K562 (cell line): ENCODE measurements around the gene OTUD5. TPM values are rescaled to one million over a fixed set of nuclear protein-coding genes. Genes with fewer than 3 reads are reported as not detected.

Experiments used
- ARID4B ChIP-seq: sonication (generic); formaldehyde crosslinking; IDR thresholded peaks from 2 replicates; pipeline ENCODE4 v1.8.0; 2022; ENCODE audit warnings: mild to moderate bottlenecking, missing genetic modification reagents
- ATF4 ChIP-seq: fragments of 450-650 bp; formaldehyde crosslinking; IDR thresholded peaks from 2 replicates; pipeline ENCODE4 v1.4.0; 2022; ENCODE audit warnings: mild to moderate bottlenecking, moderate library complexity
- ATF7 ChIP-seq: fragments of 450-650 bp; IDR thresholded peaks from 2 replicates; pipeline ENCODE4 v1.7.1; 2014; ENCODE audit warnings: mild to moderate bottlenecking, moderate library complexity
- BDP1 ChIP-seq: IDR thresholded peaks from 3 replicates; pipeline ENCODE4 v1.6.1; 2011; ENCODE audit not compliant: insufficient read length, insufficient read depth
- BHLHE40 ChIP-seq: IDR thresholded peaks from 2 replicates; pipeline ENCODE4 v1.6.1; 2011; ENCODE audit warnings: low read length, improper control_type of control experiment
- CEBPG ChIP-seq, 3 experiments: fragments of 200-800 bp in 1 of 3; sonication (Bioruptor generic) in 1 of 3; sonication (generic) in 1 of 3; formaldehyde crosslinking in 1 of 3; IDR thresholded peaks in 2 of 3; conservative IDR thresholded peaks in 1 of 3; 2 replicates each; pipeline versions ENCODE4 v1.6.1 to v1.8.0; 2016 to 2022; ENCODE audit warnings: missing compliant biosample characterization in 2 of 3, missing genetic modification characterization in 2 of 3, mild to moderate bottlenecking in 1 of 3, missing genetic modification reagents in 1 of 3
- ELF4 ChIP-seq: fragments of 450-650 bp; formaldehyde crosslinking; IDR thresholded peaks from 2 replicates; pipeline ENCODE4 v1.4.0; 2022; ENCODE audit warnings: missing genetic modification characterization
- FOXP1 ChIP-seq: sonication (generic); formaldehyde crosslinking; IDR thresholded peaks from 2 replicates; pipeline ENCODE4 v1.8.0; 2022; ENCODE audit warnings: mild to moderate bottlenecking, missing genetic modification reagents
- HDAC2 ChIP-seq: fragments of 450-650 bp; IDR thresholded peaks from 2 replicates; pipeline ENCODE4 v1.6.1; 2016; ENCODE audit warnings: mild to moderate bottlenecking
- MIER1 ChIP-seq: fragments of 450-650 bp; IDR thresholded peaks from 2 replicates; pipeline ENCODE4 v1.6.1; 2016; ENCODE audit warnings: antibody characterized with exemption, mild to moderate bottlenecking, low read depth
- MLLT1 ChIP-seq, 2 experiments: fragments of 450-650 bp; IDR thresholded peaks; 2 replicates each; pipeline ENCODE4 v1.6.1; 2016
- RNF2 ChIP-seq: sonication (generic); IDR thresholded peaks from 2 replicates; pipeline ENCODE4 v1.6.1; 2016
- SREBF2 ChIP-seq: sonication (generic); formaldehyde crosslinking; IDR thresholded peaks from 2 replicates; pipeline ENCODE4 v1.4.0; 2020; ENCODE audit warnings: mild to moderate bottlenecking, missing genetic modification reagents
- TCF7L2 ChIP-seq: fragments of 150-350 bp; IDR thresholded peaks from 2 replicates; pipeline ENCODE4 v1.6.1; 2016; ENCODE audit warnings: low read depth, mild to moderate bottlenecking, low read length, moderate library complexity
- YBX1 ChIP-seq: fragments of 450-650 bp; IDR thresholded peaks from 2 replicates; pipeline ENCODE4 v1.7.1; 2016; ENCODE audit warnings: mild to moderate bottlenecking
- ZBTB11 ChIP-seq, 3 experiments: fragments of 200-800 bp in 1 of 3; fragments of 250-450 bp in 1 of 3; fragments of 450-650 bp in 1 of 3; sonication (Bioruptor Pico) in 1 of 3; sonication (Bioruptor generic) in 1 of 3; formaldehyde crosslinking in 1 of 3; IDR thresholded peaks; 2 replicates each; pipeline versions ENCODE4 v1.6.1 to v1.8.0; 2016 to 2022; ENCODE audit warnings: mild to moderate bottlenecking in 2 of 3, missing genetic modification characterization in 2 of 3, missing compliant biosample characterization in 1 of 3, moderate library complexity in 1 of 3
- ZNF134 ChIP-seq: fragments of 250-450 bp; sonication (Bioruptor Pico); conservative IDR thresholded peaks from 2 replicates; pipeline ENCODE4 v1.4.0; 2020
- ZNF140 ChIP-seq: fragments of 250-450 bp; sonication (Bioruptor Pico); IDR thresholded peaks from 2 replicates; pipeline ENCODE4 v1.8.0; 2021; ENCODE audit warnings: moderate library complexity, mild to moderate bottlenecking, inconsistent platforms
- ZNF212 ChIP-seq: fragments of 450-650 bp; formaldehyde crosslinking; IDR thresholded peaks from 2 replicates; pipeline ENCODE4 v1.4.0; 2020; ENCODE audit warnings: mild to moderate bottlenecking
- polyA plus RNA-seq, 8 experiments: library from polyadenylated mRNA; depleted of rRNA in 4 of 8; stranded (reverse) in 5 of 8; unstranded in 3 of 8; fragments of >200 nt; fragmentation: Nextera tagmentation in 2 of 8; fragmentation: Illumina TruSeq in 1 of 8; extraction: Ambion mirVana in 2 of 8; extraction: Trizol in 1 of 8; gene quantifications; 2 replicates each; pipeline versions ENCODE4 v1.2.1 to v1.2.3, GENCODE V29; 2011 to 2014; ENCODE audit warnings: inconsistent platforms in 1 of 8, missing spikeins in 1 of 8
- total RNA-seq, 7 experiments: library from RNA; depleted of rRNA in 6 of 7; stranded (reverse); fragments of >200 nt in 6 of 7; fragmentation: Illumina TruSeq in 2 of 7; extraction: Trizol in 2 of 7; gene quantifications; 2 replicates each; pipeline versions ENCODE4 v1.2.1 to v1.2.3, GENCODE V29; 2011 to 2021; ENCODE audit warnings: low replicate concordance in 1 of 7

OTUD5 gene
- total and polyA plus RNA-seq, 9 of the 15 experiments (the other 6 are each of a cell fraction or from before 2014, with no cell fraction given), result 3.6 to 102 (median 59.0) TPM

- no peak for TF ChIP-seq ZBTB11 (CRISPR knock-in tag; IDR thresholded peaks at IDR 0.05)
- TF ChIP-seq ZNF212 (CRISPR knock-in tag), result no peak
- no peak for TF ChIP-seq RNF2
- TF ChIP-seq HDAC2, result 0 out of 2 replicates have a peak, but pooled peaks have one; percentile 8
- no peak for TF ChIP-seq BDP1
- TF ChIP-seq ELF4 (CRISPR knock-in tag), result no peak
- TF ChIP-seq MIER1, result no peak
- 0 out of 2 replicates have a peak, but pooled peaks have one; percentile 6 for TF ChIP-seq ARID4B
- no peak for TF ChIP-seq FOXP1 (CRISPR knock-in tag)
- no peak for TF ChIP-seq MLLT1 (IDR thresholded peaks at IDR 0.05)
- no peak for TF ChIP-seq ZNF134
- peak; percentile 43; the same call in 1 of the 2 replicates for TF ChIP-seq ATF7
- TF ChIP-seq CEBPG (CRISPR knock-in tag; IDR thresholded peaks at IDR 0.05), result 0 out of 2 replicates have a peak, but pooled peaks have one; percentile 6
- TF ChIP-seq CEBPG (tag; conservative IDR thresholded peaks at IDR 0.05 in 1 of 2, IDR thresholded peaks at IDR 0.05 in 1 of 2), result no peak
- peak; percentile 43; the same call in 1 of the 2 replicates for TF ChIP-seq TCF7L2
- no peak; the same call in 1 of the 2 replicates for TF ChIP-seq BHLHE40
- TF ChIP-seq SREBF2, result no peak
- no peak for TF ChIP-seq ATF4
- no peak for TF ChIP-seq YBX1
- TF ChIP-seq ZNF140 (CRISPR knock-in tag), result no peak
These were observed 44.2 kb upstream of the OTUD5 start (continued) for GRCh38 chrX:49001521-49002090.
